SJCRH30 (cell line): ENCODE data around the gene TMEM156. TPM values are rescaled to one million over a fixed set of nuclear protein-coding genes. Genes with fewer than 3 reads are reported as not detected.

ENCODE experiments used
- DNase-seq, 2 experiments: peaks; one replicate each; pipeline ENCODE4 v3.0.0-alpha.2; 2015 to 2020
- H3K27ac ChIP-seq: fragments of 250-450 bp; sonication (Bioruptor Pico); 2 replicates; pipeline ENCODE4 v1.5.1; 2020; ENCODE audit warnings: mild to moderate bottlenecking, moderate library complexity
- H3K27me3 ChIP-seq: fragments of 250-450 bp; sonication (Bioruptor Pico); 2 replicates; pipeline ENCODE4 v1.5.1; 2020; ENCODE audit warnings: mild to moderate bottlenecking, moderate library complexity
- H3K36me3 ChIP-seq: fragments of 250-450 bp; sonication (Bioruptor Pico); 2 replicates; pipeline ENCODE4 v1.5.1; 2020; ENCODE audit warnings: mild to moderate bottlenecking, moderate library complexity
- H3K4me1 ChIP-seq: fragments of 250-450 bp; sonication (Bioruptor Pico); 2 replicates; pipeline ENCODE4 v1.5.1; 2020; ENCODE audit warnings: mild to moderate bottlenecking, moderate library complexity
- H3K4me3 ChIP-seq: fragments of 250-450 bp; sonication (Bioruptor Pico); 2 replicates; pipeline ENCODE4 v1.5.1; 2020; ENCODE audit warnings: mild to moderate bottlenecking, moderate library complexity
- H3K9me3 ChIP-seq: fragments of 250-450 bp; sonication (Bioruptor Pico); replicated peaks from 2 replicates; pipeline ENCODE4 v1.5.1; 2020; ENCODE audit warnings: mild to moderate bottlenecking, moderate library complexity
- total RNA-seq: library from RNA; depleted of rRNA; stranded (reverse); fragments of >200 nt; shearing (Covaris generic); gene quantifications from 2 replicates; pipeline ENCODE4 v1.2.3, GENCODE V29; 2014; rRNA removed

The TMEM156 gene
- total RNA-seq, 1 experiment from 2014 or later, result not detected

- H3K27me3 ChIP-seq, result no peaks in the 10 kb centered on the region
- no peaks in the 10 kb centered on the region for H3K9me3 ChIP-seq
- H3K36me3 ChIP-seq, result peaks cover 23% of the 10 kb centered on the region; the same call in 1 of the 2 replicates
- no peaks in the 10 kb centered on the region for H3K4me1 ChIP-seq
- DNase-seq, result no peak
- no peak overlapping the region for H3K27ac ChIP-seq
- H3K4me3 ChIP-seq, result no peak overlapping the region
These were observed 107.9 kb downstream of the TMEM156 start for GRCh38 chr4:38924353-38924752.

GRCh38 chr4:38923746-38924145 lies 108.5 kb downstream of the TMEM156 start:
- DNase-seq, result no peak
- peaks cover 20% of the 10 kb centered on the region; the same call in 1 of the 2 replicates for H3K36me3 ChIP-seq
- no peak overlapping the region for H3K27ac ChIP-seq

GRCh38 chr4:38921151-38921550 lies 111.1 kb downstream of the TMEM156 start:
- H3K4me3 ChIP-seq, result no peak overlapping the region
- no peak overlapping the region for H3K27ac ChIP-seq
- no peaks in the 10 kb centered on the region for H3K9me3 ChIP-seq
- DNase-seq, result no peak
- no peaks in the 10 kb centered on the region for H3K27me3 ChIP-seq
- H3K36me3 ChIP-seq, result peaks cover 26% of the 10 kb centered on the region
- H3K4me1 ChIP-seq, result no peaks in the 10 kb centered on the region

More at GRCh38 chr4:38923746-38924145, 108.5 kb downstream of the TMEM156 start:
- Histone ChIP-seq H3K27me3 (no peaks in the 10 kb centered on the region), H3K4me3 (no peak overlapping the region), H3K9me3 (no peaks in the 10 kb centered on the region), H3K4me1 (no peaks in the 10 kb centered on the region)

GRCh38 chr4:38920677-38921076 lies 111.5 kb downstream of the TMEM156 start:
- DNase-seq, result no peak
- no peak overlapping the region for H3K27ac ChIP-seq
- peaks cover 31% of the 10 kb centered on the region for H3K36me3 ChIP-seq
- H3K27me3 ChIP-seq, result no peaks in the 10 kb centered on the region
- no peaks in the 10 kb centered on the region for H3K9me3 ChIP-seq
- no peak overlapping the region for H3K4me3 ChIP-seq
- H3K4me1 ChIP-seq, result no peaks in the 10 kb centered on the region

GRCh38 chr4:38920186-38920585 lies 112.0 kb downstream of the TMEM156 start:
- no peaks in the 10 kb centered on the region for H3K27me3 ChIP-seq
- H3K9me3 ChIP-seq, result no peaks in the 10 kb centered on the region
- peaks cover 36% of the 10 kb centered on the region for H3K36me3 ChIP-seq
- no peak for DNase-seq
- no peak overlapping the region for H3K27ac ChIP-seq
- H3K4me3 ChIP-seq, result no peak overlapping the region
- no peaks in the 10 kb centered on the region for H3K4me1 ChIP-seq

GRCh38 chr4:38919494-38919893 lies 112.7 kb downstream of the TMEM156 start:
- no peak overlapping the region for H3K27ac ChIP-seq
- H3K4me3 ChIP-seq, result no peak overlapping the region
- H3K36me3 ChIP-seq, result peaks cover 40% of the 10 kb centered on the region
- no peaks in the 10 kb centered on the region for H3K4me1 ChIP-seq
- no peaks in the 10 kb centered on the region for H3K27me3 ChIP-seq
- H3K9me3 ChIP-seq, result no peaks in the 10 kb centered on the region
- no peak for DNase-seq

- peaks cover 46% of the 10 kb centered on the region for H3K36me3 ChIP-seq
- DNase-seq, result no peak
- H3K4me1 ChIP-seq, result no peaks in the 10 kb centered on the region
- H3K27me3 ChIP-seq, result no peaks in the 10 kb centered on the region
- H3K4me3 ChIP-seq, result no peak overlapping the region
- H3K9me3 ChIP-seq, result no peaks in the 10 kb centered on the region
- no peak overlapping the region for H3K27ac ChIP-seq
These were observed 114.7 kb downstream of the TMEM156 start for GRCh38 chr4:38917481-38918025.

Other genes with a start within 250 kb of the TMEM156 start
- not detected in 2 replicates for gene TLR10, start 249.4 kb downstream of the TMEM156 start, total RNA-seq
- gene TLR1, start 227.6 kb downstream of the TMEM156 start, total RNA-seq, result 0.53 and 0.61 TPM in 2 replicates
- 0.20 and 0.51 TPM in 2 replicates for gene TLR6, start 175.6 kb downstream of the TMEM156 start, total RNA-seq
- gene FAM114A1, start 164.6 kb downstream of the TMEM156 start, total RNA-seq, result 53.3 and 55.9 TPM in 2 replicates
- gene KLHL5, start 29.8 kb upstream of the TMEM156 start, total RNA-seq, result 43.0 and 50.3 TPM in 2 replicates
- 15.9 and 21.1 TPM in 2 replicates for gene WDR19, start 150.1 kb upstream of the TMEM156 start, total RNA-seq